ENCODE data around the gene FIZ1. TPM values are rescaled to one million over a fixed set of nuclear protein-coding genes. Genes with fewer than 3 reads are reported as not detected.

FIZ1 gene
- total and polyA plus RNA-seq, 2 of the 4 experiments (the other 2 are of a cell fraction): 1.3 to 5.9 TPM

GRCh38 chr19:55633861-55634260, 34.5 kb upstream of the FIZ1 start:
- Histone ChIP-seq H4K5ac (ENCODE audit: low read depth, low read length) (peak overlapping the region; percentile 68), H3K4ac (ENCODE audit: low read depth, low read length) (peak overlapping the region; percentile 56), H2AFZ (replicated peaks; ENCODE audit: low read length, poor library complexity) (peak overlapping the region; percentile 79), H3K14ac (replicated peaks; ENCODE audit: low read depth, low read length) (no peak overlapping the region), H3K4me3 (ENCODE audit: insufficient read depth, low read depth, low read length) (no peak overlapping the region), H3K18ac (ENCODE audit: low read depth, low read length) (no peak overlapping the region), H3K27ac (ENCODE audit: insufficient read depth, low read length) (no peak overlapping the region), H2BK120ac (ENCODE audit: low read depth, low read length) (no peak overlapping the region; the same call in 1 of the 2 replicates), H2AK9ac (replicated peaks; ENCODE audit: low read depth, low read length, poor library complexity) (peak overlapping the region; percentile 92), H2AK5ac (ENCODE audit: low read depth, low read length) (no peak overlapping the region; the same call in 1 of the 2 replicates), H2BK20ac (ENCODE audit: low read depth, low read length) (no peak overlapping the region), H3K9me3 (ENCODE audit: control insufficient read depth, insufficient read depth, low read length) (no peaks in the 10 kb centered on the region), H3K4me2 (ENCODE audit: low read depth, low read length) (no peak overlapping the region), H4K91ac (ENCODE audit: insufficient read depth, low read depth, low read length) (no peak overlapping the region), H4K8ac (ENCODE audit: low read depth in 2 of 2, low read length in 2 of 2) (peak overlapping the region; percentile 97 to 98), H3K23ac (ENCODE audit: low read depth, low read length) (no peak overlapping the region), H3K79me1 (ENCODE audit: low read depth in 1 of 2, low read length in 2 of 2) (peaks cover 19 to 42% of the 10 kb centered on the region in 2 experiments), H3K36me3 (ENCODE audit: control insufficient read depth, insufficient read depth, low read length) (peaks cover 4% of the 10 kb centered on the region; the same call in 1 of the 2 replicates), H3K4me1 (ENCODE audit: control insufficient read depth, insufficient read depth, low read length) (peaks cover 9% of the 10 kb centered on the region), H2BK15ac (ENCODE audit: low read depth, low read length) (no peak overlapping the region), H2BK5ac (ENCODE audit: low read depth, low read length, poor library complexity, severe bottlenecking) (no peak overlapping the region), H4K20me1 (ENCODE audit: insufficient read depth, low read length) (0 out of 2 replicates have a peak, but pooled peaks cover 9% of the 10 kb centered on the region), H3K9ac (ENCODE audit: low read depth, low read length) (no peak overlapping the region), H3K9me1 (ENCODE audit: insufficient read depth, low read length) (peaks cover 18% of the 10 kb centered on the region), H3K27me3 (ENCODE audit: control insufficient read depth, insufficient read depth, low read length) (no peaks in the 10 kb centered on the region), H3K56ac (ENCODE audit: extremely low read depth, insufficient read depth, low read length) (no peak overlapping the region)
- TF ChIP-seq RFX5 (IDR thresholded peaks at IDR 0.05; ENCODE audit: low read depth, low read length): no peak
- no peak for TF ChIP-seq MAZ (IDR thresholded peaks at IDR 0.05; ENCODE audit: borderline replicate concordance, low read depth, low read length)
- no peak for TF ChIP-seq CHD1 (IDR thresholded peaks at IDR 0.05; ENCODE audit: low read depth, low read length)
- TF ChIP-seq MXI1 (IDR thresholded peaks at IDR 0.05; ENCODE audit: borderline replicate concordance, low read depth, low read length): no peak
- TF ChIP-seq, protein P1, sequence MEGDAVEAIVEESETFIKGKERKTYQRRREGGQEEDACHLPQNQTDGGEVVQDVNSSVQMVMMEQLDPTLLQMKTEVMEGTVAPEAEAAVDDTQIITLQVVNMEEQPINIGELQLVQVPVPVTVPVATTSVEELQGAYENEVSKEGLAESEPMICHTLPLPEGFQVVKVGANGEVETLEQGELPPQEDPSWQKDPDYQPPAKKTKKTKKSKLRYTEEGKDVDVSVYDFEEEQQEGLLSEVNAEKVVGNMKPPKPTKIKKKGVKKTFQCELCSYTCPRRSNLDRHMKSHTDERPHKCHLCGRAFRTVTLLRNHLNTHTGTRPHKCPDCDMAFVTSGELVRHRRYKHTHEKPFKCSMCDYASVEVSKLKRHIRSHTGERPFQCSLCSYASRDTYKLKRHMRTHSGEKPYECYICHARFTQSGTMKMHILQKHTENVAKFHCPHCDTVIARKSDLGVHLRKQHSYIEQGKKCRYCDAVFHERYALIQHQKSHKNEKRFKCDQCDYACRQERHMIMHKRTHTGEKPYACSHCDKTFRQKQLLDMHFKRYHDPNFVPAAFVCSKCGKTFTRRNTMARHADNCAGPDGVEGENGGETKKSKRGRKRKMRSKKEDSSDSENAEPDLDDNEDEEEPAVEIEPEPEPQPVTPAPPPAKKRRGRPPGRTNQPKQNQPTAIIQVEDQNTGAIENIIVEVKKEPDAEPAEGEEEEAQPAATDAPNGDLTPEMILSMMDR (conservative IDR thresholded peaks at IDR 0.05; ENCODE audit: low read depth, low read length): no peak
- no peak for TF ChIP-seq USF2 (IDR thresholded peaks at IDR 0.05; ENCODE audit: low read depth, low read length)
- TF ChIP-seq ELK1 (IDR thresholded peaks at IDR 0.05; ENCODE audit: borderline replicate concordance, low read depth, low read length): no peak
- in situ Hi-C loops (cut with MboI; ENCODE audit: low sequenced_read_pairs): loop anchor here (25.0 kb wide), 2 partner anchors 347 to 522 kb away; partner anchors contain the start of genes BRSK1, HSPBP1 and PPP1R12C
- POLR2A ChIA-PET (ENCODE audit: unreplicated experiment): no interaction called here
- no peak for ATAC-seq (ENCODE audit: low read depth)
- DNase-seq: no peak
- intact Hi-C loops (cut with micrococcal nuclease): loop anchor here (10.0 kb wide), 1 partner anchor 431 kb away; no protein-coding TSS in a partner anchor
- no TSS peak for BruUV-seq (replicated peaks)
- CTCF ChIA-PET: interaction anchor here (1.6 kb wide), 1 partner anchor 130 kb away, joined by 3 read pairs; no protein-coding TSS in a partner anchor
- dilution Hi-C loops (cut with HindIII; ENCODE audit: low sequenced_read_pairs, unreplicated experiment): no loop called here
- 93% methylated on average over 3 of the region's 8 CpGs; no CpG with 5 or more reads in 1 of the 2 experiments for WGBS, 2 experiments (ENCODE audit: extremely low coverage in 2 of 2, insufficient read length in 1 of 2)
